Subcutaneous abdominal adipose tissue (tissue), 5 donors: Measurements from ENCODE around the gene KAZN.

ENCODE experiments used
- H3K27ac ChIP-seq: one replicate; pipeline ENCODE4 v1.7.0; 2013; ENCODE audit warnings: low read depth, mild to moderate bottlenecking, inconsistent platforms, low read length, moderate library complexity
- H3K27me3 ChIP-seq, 5 donors: one replicate each; pipeline ENCODE4 v1.7.0; 2013; ENCODE audit warnings: low read length in 5 of 5, inconsistent platforms in 1 of 5; ENCODE audit not compliant: control insufficient read depth in 5 of 5, insufficient read depth in 4 of 5
- H3K36me3 ChIP-seq, 5 donors: one replicate each; pipeline ENCODE4 v1.7.0; 2013; ENCODE audit warnings: low read length in 5 of 5; ENCODE audit not compliant: control insufficient read depth in 5 of 5, insufficient read depth in 5 of 5
- H3K4me1 ChIP-seq, 5 donors: one replicate each; pipeline ENCODE4 v1.7.0; 2013; ENCODE audit warnings: low read length in 5 of 5, mild to moderate bottlenecking in 3 of 5, moderate library complexity in 1 of 5; ENCODE audit not compliant: control insufficient read depth in 5 of 5, insufficient read depth in 5 of 5
- H3K4me3 ChIP-seq, 5 donors: one replicate each; pipeline ENCODE4 v1.7.0; 2013; ENCODE audit warnings: low read length in 5 of 5, low read depth in 1 of 5
- H3K9ac ChIP-seq, 5 donors: one replicate each; pipeline ENCODE4 v1.7.0; 2013; ENCODE audit warnings: low read length in 5 of 5, mild to moderate bottlenecking in 4 of 5, moderate library complexity in 3 of 5
- H3K9me3 ChIP-seq, 5 donors: one replicate each; pipeline ENCODE4 v1.7.0; 2013; ENCODE audit warnings: low read length in 5 of 5; ENCODE audit not compliant: control insufficient read depth in 5 of 5
- donor health status: healthy.
- donor health status: healthy.
- donor health status: healthy.
- donor health status: healthy.
- donor health status: healthy.

Gene KAZN

GRCh38 chr1:15120251-15120945, 521.9 kb downstream of the KAZN start:
- Histone ChIP-seq H3K27ac (no peak overlapping the region), H3K9me3 (no peaks in the 10 kb centered on the region), H3K9ac (no peak overlapping the region), H3K4me1 (no peaks in the 10 kb centered on the region), H3K36me3 (peaks cover 0 to 12% (median 7%) of the 10 kb centered on the region in 5 donors), H3K4me3 (no peak overlapping the region), H3K27me3 (peaks cover 0 to 5% (median 0%) of the 10 kb centered on the region in 5 donors)

GRCh38 chr1:15122331-15122730, 523.8 kb downstream of the KAZN start:
- H3K9me3 ChIP-seq, result no peaks in the 10 kb centered on the region

GRCh38 chr1:15123270-15123669, 524.8 kb downstream of the KAZN start:
- Histone ChIP-seq H3K36me3 (no peaks in the 10 kb centered on the region), H3K27me3 (peaks cover 0 to 5% (median 0%) of the 10 kb centered on the region in 5 donors), H3K4me1 (no peaks in the 10 kb centered on the region), H3K4me3 (no peak overlapping the region), H3K9me3 (no peaks in the 10 kb centered on the region), H3K27ac (no peak overlapping the region), H3K9ac (no peak overlapping the region)

More at GRCh38 chr1:15122331-15122730, 523.8 kb downstream of the KAZN start:
- peaks cover 0 to 5% (median 0%) of the 10 kb centered on the region in 5 donors for H3K27me3 ChIP-seq
- H3K4me1 ChIP-seq, result no peaks in the 10 kb centered on the region
- H3K9ac ChIP-seq, result no peak overlapping the region
- H3K36me3 ChIP-seq, result no peaks in the 10 kb centered on the region
- H3K27ac ChIP-seq, result no peak overlapping the region
- H3K4me3 ChIP-seq, result no peak overlapping the region

- Histone ChIP-seq H3K4me1 (no peaks in the 10 kb centered on the region), H3K9ac (no peak overlapping the region), H3K9me3 (no peaks in the 10 kb centered on the region), H3K36me3 (no peaks in the 10 kb centered on the region), H3K27me3 (peaks cover 0 to 5% (median 0%) of the 10 kb centered on the region in 5 donors), H3K4me3 (no peak overlapping the region), H3K27ac (no peak overlapping the region)
Measured at GRCh38 chr1:15123925-15124324, 525.4 kb downstream of the KAZN start.

GRCh38 chr1:15124362-15125100, 526.0 kb downstream of the KAZN start:
- H3K9me3 ChIP-seq, result peaks cover 0 to 2% (median under 1%) of the 10 kb centered on the region in 5 donors
- H3K4me3 ChIP-seq, result no peak overlapping the region
- no peaks in the 10 kb centered on the region for H3K36me3 ChIP-seq
- no peak overlapping the region for H3K27ac ChIP-seq
- H3K4me1 ChIP-seq, result no peaks in the 10 kb centered on the region
- peaks cover 0 to 5% (median 0%) of the 10 kb centered on the region in 5 donors for H3K27me3 ChIP-seq
- no peak overlapping the region for H3K9ac ChIP-seq

GRCh38 chr1:15125101-15125745, 526.7 kb downstream of the KAZN start:
- Histone ChIP-seq H3K9ac (no peak overlapping the region), H3K9me3 (peaks cover 2 to 6% (median 4%) of the 10 kb centered on the region in 5 donors), H3K27me3 (peaks cover 0 to 5% (median 0%) of the 10 kb centered on the region in 5 donors), H3K36me3 (no peaks in the 10 kb centered on the region), H3K4me3 (no peak overlapping the region), H3K27ac (no peak overlapping the region), H3K4me1 (no peaks in the 10 kb centered on the region)

- Histone ChIP-seq H3K27me3 (peaks cover 0 to 5% (median 2%) of the 10 kb centered on the region in 5 donors), H3K4me3 (no peak overlapping the region), H3K4me1 (no peaks in the 10 kb centered on the region), H3K9me3 (peaks cover 2 to 6% (median 4%) of the 10 kb centered on the region in 5 donors), H3K36me3 (no peaks in the 10 kb centered on the region), H3K9ac (no peak overlapping the region), H3K27ac (no peak overlapping the region)
Measured at GRCh38 chr1:15128077-15128476, 529.6 kb downstream of the KAZN start.

GRCh38 chr1:15128520-15129313, 530.2 kb downstream of the KAZN start:
- Histone ChIP-seq H3K9ac (no peak overlapping the region), H3K36me3 (no peaks in the 10 kb centered on the region), H3K9me3 (peaks cover 2 to 6% (median 4%) of the 10 kb centered on the region in 5 donors), H3K27ac (no peak overlapping the region), H3K27me3 (peaks cover 2 to 5% (median 2%) of the 10 kb centered on the region in 5 donors), H3K4me3 (no peak overlapping the region), H3K4me1 (no peaks in the 10 kb centered on the region)

- Histone ChIP-seq H3K27ac (no peak overlapping the region), H3K9ac (no peak overlapping the region), H3K9me3 (peaks cover 2 to 6% (median 4%) of the 10 kb centered on the region in 5 donors), H3K4me3 (no peak overlapping the region), H3K36me3 (no peaks in the 10 kb centered on the region), H3K27me3 (peaks cover 0 to 8% (median 2%) of the 10 kb centered on the region in 5 donors), H3K4me1 (no peaks in the 10 kb centered on the region)
Measured at GRCh38 chr1:15129944-15130343, 531.5 kb downstream of the KAZN start.
